Stimulated activated CD4-positive, alpha-beta T cell treated with anti-CD3 and anti-CD28 coated beads, Interleukin-12 subunit alpha, Interleukin-12 subunit beta, amount 100 ng/mL, for 48 hours (primary cell): ENCODE results near the gene HNRNPDL.
"Not testable (repeated sequence)": the region's sequence is repeated elsewhere in the genome, so short reads cannot be mapped to it uniquely, and the experiment has no call there.

Experiments used
- DNase-seq, 3 donors: peaks; one replicate each; pipeline ENCODE4 v3.0.0-alpha.2; 2020; ENCODE audit warnings: low read depth in 2 of 3, low spot score in 1 of 3

HNRNPDL gene

GRCh38 chr4:82430193-82430963, at the start of gene HNRNPDL, which contains the start of gene ENOPH1:
Gene HNRNPDL (minus strand): TSS chr4:82430462. CDS start chr4:82429690, 772 bp downstream.
Gene ENOPH1 (plus strand): TSS chr4:82430590. CDS start chr4:82430830, 240 bp downstream.
- peak; percentile 98 to 100 (median 99) for DNase-seq

GRCh38 chr4:82479562-82479961, 49.3 kb upstream of the HNRNPDL start:
- DNase-seq, result no peak

DNA sequence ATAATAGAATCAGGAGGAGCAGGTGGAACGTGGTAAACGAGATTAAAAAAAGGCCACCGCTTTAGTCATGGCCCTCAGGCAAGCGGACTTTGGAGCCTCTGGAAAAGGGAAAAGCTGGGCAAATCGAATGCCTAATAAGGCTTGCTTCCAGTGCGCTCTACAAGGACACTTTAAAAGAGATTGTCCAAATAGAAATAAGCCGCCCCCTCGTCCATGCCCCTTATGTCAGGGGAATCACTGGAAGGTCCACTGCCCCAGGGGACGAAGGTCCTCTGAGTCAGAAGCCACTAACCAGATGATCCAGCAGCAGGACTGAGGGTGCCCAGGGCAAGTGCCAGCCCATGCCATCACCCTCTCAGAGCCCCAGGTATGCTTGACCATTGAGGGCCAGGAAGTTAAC, 47.2 kb upstream of the HNRNPDL start:
- not testable (repeated sequence) for DNase-seq

- DNase-seq, result not testable (repeated sequence)
Measured at GRCh38 chr4:82475931-82476330, 45.7 kb upstream of the HNRNPDL start.

- DNase-seq, result no peak
Measured at GRCh38 chr4:82473621-82474164, 43.4 kb upstream of the HNRNPDL start.

DNA sequence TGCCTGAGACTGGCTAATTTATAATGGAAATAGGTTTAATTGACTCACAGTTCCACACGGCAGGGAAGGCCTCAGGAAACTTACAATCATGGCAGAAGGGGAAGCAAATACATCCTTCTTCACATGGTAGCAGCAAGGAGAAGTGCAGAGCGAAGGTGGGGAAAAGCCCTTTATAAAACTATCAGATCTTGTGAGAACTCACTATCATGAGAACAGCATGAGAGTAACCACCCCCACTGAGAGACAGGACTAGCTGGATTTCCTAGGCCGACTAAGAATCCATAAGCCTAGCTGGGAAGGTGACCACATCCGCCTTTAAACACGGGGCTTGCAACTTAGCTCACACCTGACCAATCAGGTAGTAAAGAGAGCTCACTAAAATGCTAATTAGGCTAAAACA, 42.8 kb upstream of the HNRNPDL start:
- DNase-seq, result not testable (repeated sequence)

DNA sequence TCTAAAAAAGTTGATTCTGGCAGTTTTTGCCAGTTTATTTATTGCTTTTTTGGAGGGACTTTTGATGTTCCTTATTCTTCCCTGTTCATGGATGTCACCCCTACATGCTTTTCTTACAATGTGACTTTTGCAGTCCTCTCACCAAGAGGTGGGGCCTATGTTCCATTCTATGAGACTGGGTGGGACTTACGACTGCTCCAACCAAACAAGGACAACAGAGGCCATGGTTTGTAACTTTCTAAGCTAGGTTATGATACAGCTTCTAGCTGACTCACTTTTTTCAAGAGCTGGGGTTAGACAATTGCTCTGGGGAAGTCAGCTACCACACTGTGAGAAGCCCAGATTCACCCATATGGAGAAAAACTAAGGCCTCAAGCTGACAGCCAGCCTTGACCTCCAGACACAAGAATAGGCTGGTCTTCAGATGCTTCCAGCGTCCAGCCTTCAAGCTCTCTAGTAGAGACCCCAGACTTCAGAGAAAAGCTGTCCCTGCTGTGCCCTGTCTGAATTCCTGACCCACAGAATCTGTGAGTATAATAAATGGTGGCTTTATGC, 39.6 kb upstream of the HNRNPDL start:
- no peak for DNase-seq

DNA sequence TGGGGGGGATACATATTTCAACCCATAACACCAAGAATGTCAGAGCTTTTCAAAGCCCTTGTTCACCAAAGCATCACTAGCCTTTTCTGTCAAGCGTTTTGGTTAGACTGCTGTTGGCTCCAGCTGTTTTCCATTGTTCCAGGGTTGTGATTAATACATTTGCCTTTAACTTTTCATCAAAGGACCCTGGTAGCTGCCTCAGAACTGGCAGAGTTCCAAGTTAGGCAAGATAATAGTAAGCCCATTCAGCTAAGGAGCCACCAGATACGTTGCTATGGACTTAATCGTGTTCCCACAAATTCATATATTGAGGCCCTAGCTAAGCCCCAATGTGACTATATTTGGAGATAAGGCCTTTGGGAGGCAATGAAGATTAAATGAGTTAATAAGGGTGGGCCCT, 37.2 kb upstream of the HNRNPDL start:
- no peak for DNase-seq

GRCh38 chr4:82463221-82463620, 33.0 kb upstream of the HNRNPDL start:
- DNase-seq, result no peak

DNA sequence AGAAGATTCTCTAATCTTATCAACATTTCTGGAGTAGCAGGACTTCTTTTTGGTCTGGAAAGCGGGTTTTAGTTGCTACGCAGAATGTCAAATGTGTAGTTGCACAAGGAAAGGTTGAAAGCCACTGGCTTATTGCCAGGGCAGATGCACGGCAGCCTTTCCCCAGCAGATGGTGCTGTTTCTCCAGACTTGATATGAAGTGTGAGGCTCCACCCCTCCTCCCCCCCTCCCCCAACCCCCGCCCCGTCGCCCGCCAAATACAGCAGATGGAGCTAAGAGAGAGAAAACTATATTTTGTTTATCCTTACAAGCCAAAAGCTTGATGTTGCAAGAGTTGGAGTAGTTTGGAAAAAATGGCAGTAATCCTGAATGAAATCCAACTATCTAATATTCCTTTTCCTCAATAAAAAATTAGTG, 32.2 kb upstream of the HNRNPDL start:
- DNase-seq, result peak; percentile 72 to 90 (median 78)

GRCh38 chr4:82461710-82462109, 31.4 kb upstream of the HNRNPDL start:
- DNase-seq, result no peak

DNA sequence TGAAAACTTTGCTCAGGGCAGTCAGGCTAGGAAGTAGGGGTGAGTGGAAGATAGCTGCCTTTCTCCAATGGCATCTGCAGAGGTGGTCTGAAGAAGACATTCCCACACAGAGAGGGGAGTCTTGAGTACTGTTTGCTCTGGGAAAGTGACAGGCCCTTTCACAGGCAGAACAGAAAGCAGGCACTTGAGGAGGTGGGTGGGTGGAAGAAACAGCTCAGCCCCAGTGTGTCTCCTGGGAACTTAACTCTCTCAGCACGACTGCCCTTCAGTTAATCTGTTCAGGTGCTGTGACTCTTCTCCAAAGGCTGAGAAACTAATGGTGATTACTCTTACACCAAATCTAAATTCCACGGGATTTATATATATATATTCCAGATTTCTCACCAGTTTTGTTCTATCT, 28.5 kb upstream of the HNRNPDL start:
- DNase-seq, result no peak

GRCh38 chr4:82457266-82457665, 27.0 kb upstream of the HNRNPDL start:
- DNase-seq, result no peak

DNA sequence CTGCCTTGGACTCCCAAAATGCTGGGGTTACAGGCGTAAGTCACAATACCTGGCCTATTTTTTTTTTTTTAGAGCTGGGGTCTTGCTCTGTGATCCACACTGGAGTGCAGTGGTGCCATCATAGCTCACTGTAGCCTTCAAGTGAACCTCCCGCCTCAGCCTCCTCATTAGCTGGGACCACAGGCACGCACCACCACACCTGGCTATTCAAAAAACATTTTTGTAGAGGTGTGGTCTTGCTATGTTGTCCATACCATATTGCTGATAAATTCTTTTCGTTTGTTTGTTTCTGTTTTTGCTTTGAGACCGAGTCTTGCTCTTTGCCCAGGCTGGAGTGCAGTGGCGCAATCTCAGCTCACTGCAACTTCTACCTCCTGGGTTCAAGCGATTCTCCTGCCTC, 21.8 kb upstream of the HNRNPDL start:
- no peak for DNase-seq

GRCh38 chr4:82450966-82451755, 20.9 kb upstream of the HNRNPDL start:
- no peak for DNase-seq

- no peak for DNase-seq
Measured at GRCh38 chr4:82447886-82448285, 17.6 kb upstream of the HNRNPDL start.

DNA sequence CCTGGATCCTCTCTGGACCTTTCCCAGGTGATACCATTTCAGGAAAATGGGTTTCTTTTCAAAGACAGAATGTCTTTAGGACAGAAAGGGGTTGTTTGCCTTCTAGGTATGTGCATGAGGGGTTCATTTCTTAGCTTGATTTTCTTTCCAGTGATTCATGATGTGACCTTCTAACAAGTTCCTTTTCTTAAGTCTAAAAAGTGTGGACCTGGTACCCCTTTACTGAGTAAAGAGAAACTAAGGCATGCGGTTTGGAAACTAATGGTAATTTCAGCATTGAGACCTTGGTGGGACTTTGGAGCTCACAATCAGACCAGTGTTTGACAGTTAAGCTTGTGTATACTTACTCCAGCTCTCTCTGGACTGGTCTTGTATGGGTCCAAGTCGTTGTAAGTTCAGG, 8.8 kb upstream of the HNRNPDL start:
- no peak for DNase-seq

- no peak for DNase-seq
Measured at GRCh38 chr4:82437285-82438005, 7.2 kb upstream of the HNRNPDL start.

GRCh38 chr4:82436780-82437179, 6.5 kb upstream of the HNRNPDL start:
- DNase-seq, result no peak

- no peak for DNase-seq
Measured at GRCh38 chr4:82436130-82436529, 5.9 kb upstream of the HNRNPDL start.

GRCh38 chr4:82434949-82435348, 4.7 kb upstream of the HNRNPDL start:
- DNase-seq, result no peak
